Fibroblast of skin of back (primary cell): ENCODE measurements around the gene ASB2.

ENCODE experiments used
- DNase-seq: peaks from one replicate; pipeline ENCODE4 v3.0.0-alpha.2; 2013

Gene ASB2

GRCh38 chr14:93902619-93903307 lies 73.6 kb downstream of the ASB2 start:
- DNase-seq, result no peak

DNA sequence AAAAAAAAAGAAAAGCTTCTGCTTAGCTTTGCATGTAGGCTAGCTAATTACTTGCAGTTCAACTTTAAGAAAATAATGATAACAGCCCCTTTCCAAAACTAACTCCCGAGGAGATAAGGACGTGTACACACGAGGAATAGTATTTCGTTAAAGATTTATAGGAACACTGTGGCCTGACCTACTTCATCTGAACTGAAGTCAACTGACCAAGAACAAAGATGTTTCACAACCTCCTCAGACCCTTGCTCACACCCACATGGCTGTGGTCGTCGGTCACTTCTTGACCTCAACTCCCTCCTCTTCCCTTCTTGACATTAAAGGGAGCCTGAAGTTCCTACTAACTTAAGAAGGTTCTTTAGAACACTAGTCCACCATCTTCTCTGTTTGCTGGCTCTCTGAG lies 74.6 kb downstream of the ASB2 start:
- DNase-seq, result no peak

DNA sequence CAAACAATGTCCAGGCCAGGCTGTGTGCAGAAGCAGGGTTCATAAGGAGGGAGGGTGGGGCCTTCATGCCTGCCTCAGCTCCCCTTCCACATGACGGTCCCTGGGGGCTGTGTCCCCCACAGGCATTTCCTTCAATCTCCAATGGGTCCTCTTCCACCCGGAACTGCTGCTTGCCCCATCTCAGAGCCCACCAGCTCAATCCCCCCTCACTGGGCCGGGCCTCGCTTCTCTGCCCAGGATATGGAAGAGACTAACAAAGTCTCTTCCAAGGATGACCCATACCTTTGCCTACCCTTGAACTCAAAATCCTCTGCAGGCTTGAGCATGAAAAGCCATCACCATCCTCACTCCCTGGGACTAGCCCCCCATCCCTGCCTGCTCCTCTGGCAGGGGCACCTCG lies 77.6 kb downstream of the ASB2 start:
- DNase-seq, result no peak

- DNase-seq, result no peak
These were observed 78.2 kb downstream of the ASB2 start for GRCh38 chr14:93898081-93898611.

DNA sequence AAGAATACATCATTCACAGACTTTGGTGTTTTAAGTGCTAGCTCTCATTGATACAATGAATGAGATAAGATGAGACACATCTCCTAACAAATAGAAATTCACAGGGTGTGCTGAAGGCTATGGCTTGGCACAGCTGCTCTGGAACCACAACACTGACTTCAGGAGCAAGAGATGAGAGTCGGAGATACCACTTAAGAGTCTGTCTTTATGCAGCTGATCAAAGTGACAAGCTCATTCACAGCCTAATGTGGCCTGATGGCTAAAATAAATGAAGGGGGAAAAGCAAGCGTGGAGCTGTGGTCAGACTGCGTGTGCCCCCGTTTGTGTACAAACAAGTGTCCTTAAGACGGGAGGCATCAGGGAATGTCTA lies 78.9 kb downstream of the ASB2 start:
- DNase-seq, result no peak

- no peak for DNase-seq
These were observed 81.3 kb downstream of the ASB2 start for GRCh38 chr14:93895023-93895604.

DNA sequence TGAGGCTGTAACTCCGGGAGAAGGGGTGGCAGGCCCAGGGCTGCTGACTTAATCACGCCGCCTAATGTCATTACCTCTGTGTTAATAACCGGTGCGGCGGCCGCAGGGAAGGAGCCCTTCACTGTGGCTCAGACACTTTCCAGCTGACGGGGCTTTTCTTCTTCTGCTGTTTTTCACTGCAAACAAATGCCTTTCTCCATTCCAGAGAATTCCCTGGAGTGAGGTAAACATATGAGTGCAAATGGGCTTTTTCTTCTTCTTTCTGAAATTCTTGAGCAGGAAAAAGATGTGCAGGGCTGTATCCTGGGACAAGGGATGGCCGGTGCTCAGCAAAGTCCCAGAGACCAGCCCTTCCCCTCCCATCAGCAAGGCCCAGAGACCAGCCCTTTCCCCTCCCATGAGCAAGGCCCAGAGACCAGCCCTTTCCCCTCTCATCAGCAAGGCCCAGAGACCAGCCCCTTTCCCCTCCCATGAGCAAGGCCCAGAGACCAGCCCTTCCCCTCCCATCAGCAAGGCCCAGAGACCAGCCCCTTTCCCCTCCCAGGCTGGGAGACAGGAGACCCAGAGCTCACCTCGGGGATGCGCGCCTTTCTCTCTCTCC lies 82.6 kb downstream of the ASB2 start:
- peak; percentile 13 for DNase-seq

DNA sequence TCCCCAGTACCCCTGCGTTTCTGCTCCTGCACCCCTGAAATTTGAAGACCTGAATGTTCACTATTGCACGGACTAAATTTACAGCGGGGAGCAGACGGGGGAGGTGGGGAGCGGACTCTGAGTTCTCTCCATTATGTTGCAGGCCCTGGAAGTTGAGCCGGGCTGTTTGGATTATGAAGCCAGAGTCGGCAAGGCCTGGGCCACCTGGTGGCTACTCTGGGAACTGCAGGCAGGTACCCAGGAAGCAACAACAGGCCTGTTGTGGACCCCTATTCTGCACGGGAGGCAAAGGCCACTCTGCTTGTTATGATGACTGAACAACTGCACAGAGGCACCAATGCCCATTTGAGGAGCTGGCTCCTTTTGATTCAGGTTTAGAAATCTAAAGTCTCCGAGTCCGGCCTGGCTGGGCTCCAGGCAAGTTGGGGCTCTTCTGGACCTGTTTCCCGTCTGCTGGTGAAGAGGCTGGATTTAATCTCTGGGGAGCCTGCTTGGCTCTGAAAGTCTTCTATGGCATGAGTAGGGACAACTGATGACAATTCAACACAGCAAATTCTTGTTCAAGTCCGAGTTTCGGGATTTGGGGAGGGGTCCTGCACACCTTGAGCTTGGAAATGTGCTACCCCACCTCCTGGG lies 83.3 kb downstream of the ASB2 start:
- peak; percentile 48 for DNase-seq

GRCh38 chr14:93892505-93892839 lies 83.9 kb downstream of the ASB2 start:
- no peak for DNase-seq

GRCh38 chr14:93891756-93892504 lies 84.4 kb downstream of the ASB2 start:
- no peak for DNase-seq

DNA sequence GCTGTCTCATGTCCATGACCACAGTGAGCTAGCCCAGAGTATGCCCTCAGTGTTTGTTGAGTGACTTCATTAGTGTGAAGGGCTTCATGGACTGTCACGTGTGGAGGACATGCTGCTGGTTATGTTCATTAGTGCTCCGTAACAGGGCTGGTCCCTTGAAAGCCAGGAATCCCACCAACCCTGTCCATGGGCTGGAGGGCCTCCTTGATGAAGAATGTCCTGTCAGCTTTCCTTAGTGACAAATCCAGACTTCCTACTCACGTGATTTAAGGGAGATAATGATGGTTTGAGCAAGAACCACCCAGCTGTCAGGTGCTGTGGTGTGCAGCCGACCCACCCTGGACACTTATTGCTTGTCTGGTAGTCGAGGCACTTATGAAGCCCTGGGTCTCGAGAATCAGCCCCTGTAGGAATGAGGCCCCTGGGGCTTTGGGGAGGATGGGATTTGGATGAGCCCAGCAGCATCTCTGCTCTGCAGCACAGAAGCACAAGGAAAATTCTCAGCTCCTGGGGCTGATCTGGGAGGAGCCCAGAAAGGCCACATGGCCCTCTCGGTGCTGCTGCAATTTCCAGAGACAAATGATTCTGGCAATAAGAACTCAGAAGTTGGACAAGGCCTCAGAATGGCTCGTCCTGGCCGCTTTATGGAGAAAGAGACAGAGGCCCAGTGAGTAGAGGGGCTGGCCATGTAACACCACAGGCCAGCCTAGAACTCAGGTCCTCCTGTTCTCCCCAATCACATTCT lies 86.5 kb downstream of the ASB2 start:
- DNase-seq, result no peak

GRCh38 chr14:93888995-93889394 lies 87.4 kb downstream of the ASB2 start:
- no peak for DNase-seq

GRCh38 chr14:93884950-93885349 lies 91.4 kb downstream of the ASB2 start:
- DNase-seq, result no peak
